Suprapubic skin (tissue), 4 donors: ENCODE results near the gene LRRC8E. TPM values are rescaled to one million over a fixed set of nuclear protein-coding genes. Genes with fewer than 3 reads are reported as not detected.

Source experiments
- DNase-seq, 2 donors: peaks; one replicate each; pipeline ENCODE4 v3.0.0-alpha.2; 2019; ENCODE audit warnings: low spot score in 2 of 2
- H3K27ac ChIP-seq: fragments of 200-600 bp; sonication (generic); one replicate; pipeline ENCODE4 v1.5.1; 2019
- H3K27me3 ChIP-seq: fragments of 200-600 bp; sonication (generic); one replicate; pipeline ENCODE4 v1.5.1; 2019
- H3K36me3 ChIP-seq: fragments of 200-600 bp; sonication (generic); one replicate; pipeline ENCODE4 v1.5.1; 2019
- H3K4me1 ChIP-seq: fragments of 200-600 bp; sonication (generic); one replicate; pipeline ENCODE4 v1.5.1; 2019
- H3K4me3 ChIP-seq: fragments of 200-600 bp; sonication (generic); one replicate; pipeline ENCODE4 v1.5.1; 2019; ENCODE audit warnings: mild to moderate bottlenecking
- H3K9me3 ChIP-seq: fragments of 200-600 bp; sonication (generic); one replicate; pipeline ENCODE4 v1.5.1; 2019
- EP300 ChIP-seq: sonication (generic); formaldehyde crosslinking; IDR thresholded peaks from one replicate; pipeline ENCODE4 v1.6.1; 2017; ENCODE audit warnings: antibody characterized with exemption
- POLR2A ChIP-seq, 2 donors: fragments of 450-650 bp; IDR thresholded peaks; one replicate each; pipeline ENCODE4 v1.6.1; 2017; ENCODE audit warnings: antibody characterized with exemption in 2 of 2, mild to moderate bottlenecking in 2 of 2, moderate library complexity in 2 of 2
- POLR2AphosphoS5 ChIP-seq, 3 donors: sonication (generic); formaldehyde crosslinking; IDR thresholded peaks; one replicate each; pipeline ENCODE4 v1.6.1; 2017; ENCODE audit warnings: antibody characterized with exemption in 3 of 3
- WGBS: methylation state at CpG from one replicate; pipeline ENCODE4 v1.1.5; 2018; 5-methylcytosine and 5-hydroxymethylcytosine counted together
- total RNA-seq, 4 donors: library from RNA; depleted of rRNA; stranded (reverse); fragments of >200 nt; gene quantifications; one replicate each; pipeline ENCODE4 v1.1.0, GENCODE V29; 2016
- TF ChIP-seq, protein P1 (sequence below), 2 donors: fragments of 200-600 bp in 1 of 2; fragments of 450-650 bp in 1 of 2; sonication (generic) in 1 of 2; IDR thresholded peaks; one replicate each; pipeline ENCODE4 v1.5.1; 2016 to 2019; ENCODE audit warnings: antibody characterized with exemption in 2 of 2, mild to moderate bottlenecking in 1 of 2, moderate library complexity in 1 of 2

Gene LRRC8E
- total RNA-seq, 4 donors from 2014 or later, result 15.2 to 41.6 (median 30.9) TPM

DNA sequence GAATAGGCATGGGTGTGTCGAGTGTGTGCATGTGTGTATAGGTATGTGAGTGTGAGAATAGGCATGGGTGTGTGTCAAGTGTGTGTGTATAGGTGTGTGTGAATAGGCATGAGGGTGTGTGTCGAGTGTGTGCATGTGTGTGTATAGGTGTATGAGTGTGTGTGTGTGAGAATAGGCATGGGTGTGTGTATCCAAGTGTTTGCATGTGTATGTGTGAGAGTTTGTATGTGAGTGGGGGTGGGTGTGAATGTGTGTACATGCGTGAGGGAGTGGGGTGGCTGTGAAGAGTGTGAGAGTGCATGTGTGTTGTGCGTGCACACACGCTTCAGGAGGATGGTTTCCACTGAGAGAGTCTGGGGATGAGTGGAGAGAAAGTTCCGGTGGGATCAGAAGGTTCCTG, 44.8 kb upstream of the LRRC8E start:
- Histone ChIP-seq H3K27ac (no peak overlapping the region), H3K9me3 (no peaks in the 10 kb centered on the region), H3K4me3 (no peak overlapping the region), H3K36me3 (peaks cover 2% of the 10 kb centered on the region), H3K4me1 (no peaks in the 10 kb centered on the region), H3K27me3 (no peaks in the 10 kb centered on the region)
- TF ChIP-seq POLR2A (IDR thresholded peaks at IDR 0.05) (no peak), POLR2AphosphoS5 (IDR thresholded peaks at IDR 0.05) (no peak), EP300 (no peak)
- TF ChIP-seq, protein P1, sequence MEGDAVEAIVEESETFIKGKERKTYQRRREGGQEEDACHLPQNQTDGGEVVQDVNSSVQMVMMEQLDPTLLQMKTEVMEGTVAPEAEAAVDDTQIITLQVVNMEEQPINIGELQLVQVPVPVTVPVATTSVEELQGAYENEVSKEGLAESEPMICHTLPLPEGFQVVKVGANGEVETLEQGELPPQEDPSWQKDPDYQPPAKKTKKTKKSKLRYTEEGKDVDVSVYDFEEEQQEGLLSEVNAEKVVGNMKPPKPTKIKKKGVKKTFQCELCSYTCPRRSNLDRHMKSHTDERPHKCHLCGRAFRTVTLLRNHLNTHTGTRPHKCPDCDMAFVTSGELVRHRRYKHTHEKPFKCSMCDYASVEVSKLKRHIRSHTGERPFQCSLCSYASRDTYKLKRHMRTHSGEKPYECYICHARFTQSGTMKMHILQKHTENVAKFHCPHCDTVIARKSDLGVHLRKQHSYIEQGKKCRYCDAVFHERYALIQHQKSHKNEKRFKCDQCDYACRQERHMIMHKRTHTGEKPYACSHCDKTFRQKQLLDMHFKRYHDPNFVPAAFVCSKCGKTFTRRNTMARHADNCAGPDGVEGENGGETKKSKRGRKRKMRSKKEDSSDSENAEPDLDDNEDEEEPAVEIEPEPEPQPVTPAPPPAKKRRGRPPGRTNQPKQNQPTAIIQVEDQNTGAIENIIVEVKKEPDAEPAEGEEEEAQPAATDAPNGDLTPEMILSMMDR (IDR thresholded peaks at IDR 0.05), result no peak
- no peak for DNase-seq
- WGBS, result 87% methylated on average over 6 of the region's 6 CpGs

- WGBS, result 98% methylated on average over 5 of the region's 5 CpGs
- no peaks in the 10 kb centered on the region for H3K4me1 ChIP-seq
- H3K27ac ChIP-seq, result no peak overlapping the region
- H3K9me3 ChIP-seq, result no peaks in the 10 kb centered on the region
- no peak for DNase-seq
- H3K4me3 ChIP-seq, result no peak overlapping the region
- TF ChIP-seq, protein P1 (IDR thresholded peaks at IDR 0.05), result no peak
- TF ChIP-seq POLR2AphosphoS5 (IDR thresholded peaks at IDR 0.05) (no peak), POLR2A (IDR thresholded peaks at IDR 0.05) (no peak), EP300 (no peak)
- H3K27me3 ChIP-seq, result no peaks in the 10 kb centered on the region
- peaks cover 2% of the 10 kb centered on the region for H3K36me3 ChIP-seq
Measured at GRCh38 chr19:7844405-7844804, 43.9 kb upstream of the LRRC8E start.

- DNase-seq, result no peak
- 96% methylated on average over 4 of the region's 10 CpGs for WGBS
Measured at GRCh38 chr19:7844951-7845350, 43.4 kb upstream of the LRRC8E start.

DNA sequence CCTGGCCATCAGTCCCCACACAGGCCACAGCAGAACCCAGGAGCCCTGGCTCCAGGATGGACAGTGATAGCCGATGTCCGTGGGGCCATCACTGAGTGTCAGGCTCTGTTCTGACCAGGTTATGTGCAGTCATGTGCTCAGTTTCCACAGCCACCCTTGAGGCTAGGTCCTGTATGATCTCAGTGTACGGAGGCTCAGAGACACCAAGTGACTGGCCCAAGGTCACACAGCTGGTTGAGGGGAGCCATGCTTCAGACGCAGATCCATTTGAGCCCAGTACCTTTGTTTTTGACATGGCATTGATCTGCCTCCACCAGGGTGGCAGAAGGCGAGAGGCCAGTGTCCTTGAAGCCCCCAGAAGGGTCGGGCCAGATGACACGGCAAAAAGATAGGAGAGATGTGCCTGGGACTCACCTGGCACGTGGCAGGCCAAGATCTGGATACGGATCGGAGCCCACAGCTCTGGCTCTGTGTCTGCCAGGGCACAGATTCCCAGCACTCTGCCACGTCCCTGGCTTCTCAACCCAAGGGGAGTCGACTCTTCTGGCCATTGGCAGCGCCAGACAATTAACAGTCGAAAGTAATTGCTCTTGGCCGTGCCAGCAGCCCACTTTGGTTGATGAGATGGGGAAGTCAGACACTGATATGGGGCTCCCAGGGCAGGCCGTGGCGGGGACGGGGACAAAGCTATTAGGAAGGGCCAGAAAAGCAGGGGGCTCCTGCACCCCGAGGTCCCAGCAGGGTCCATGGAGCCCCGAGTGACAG, 42.7 kb upstream of the LRRC8E start:
- no peak for TF ChIP-seq POLR2AphosphoS5 (IDR thresholded peaks at IDR 0.05)
- TF ChIP-seq, protein P1 (IDR thresholded peaks at IDR 0.05), result no peak
- no peak for TF ChIP-seq EP300
- no peak for TF ChIP-seq POLR2A (IDR thresholded peaks at IDR 0.05)
- no peak for DNase-seq
- WGBS, result 83% methylated on average over 14 of the region's 20 CpGs
- Histone ChIP-seq H3K4me1 (peaks cover 11% of the 10 kb centered on the region), H3K27me3 (no peaks in the 10 kb centered on the region), H3K36me3 (peaks cover 2% of the 10 kb centered on the region), H3K4me3 (no peak overlapping the region), H3K9me3 (no peaks in the 10 kb centered on the region), H3K27ac (no peak overlapping the region)

More at GRCh38 chr19:7844951-7845350, 43.4 kb upstream of the LRRC8E start:
- no peak overlapping the region for H3K4me3 ChIP-seq
- H3K36me3 ChIP-seq, result peaks cover 2% of the 10 kb centered on the region
- H3K27ac ChIP-seq, result no peak overlapping the region
- no peak for TF ChIP-seq EP300
- TF ChIP-seq POLR2AphosphoS5 (IDR thresholded peaks at IDR 0.05), result no peak
- TF ChIP-seq, protein P1 (IDR thresholded peaks at IDR 0.05), result no peak
- TF ChIP-seq POLR2A (IDR thresholded peaks at IDR 0.05), result no peak
- no peaks in the 10 kb centered on the region for H3K27me3 ChIP-seq
- peaks cover 4% of the 10 kb centered on the region for H3K4me1 ChIP-seq
- no peaks in the 10 kb centered on the region for H3K9me3 ChIP-seq

DNA sequence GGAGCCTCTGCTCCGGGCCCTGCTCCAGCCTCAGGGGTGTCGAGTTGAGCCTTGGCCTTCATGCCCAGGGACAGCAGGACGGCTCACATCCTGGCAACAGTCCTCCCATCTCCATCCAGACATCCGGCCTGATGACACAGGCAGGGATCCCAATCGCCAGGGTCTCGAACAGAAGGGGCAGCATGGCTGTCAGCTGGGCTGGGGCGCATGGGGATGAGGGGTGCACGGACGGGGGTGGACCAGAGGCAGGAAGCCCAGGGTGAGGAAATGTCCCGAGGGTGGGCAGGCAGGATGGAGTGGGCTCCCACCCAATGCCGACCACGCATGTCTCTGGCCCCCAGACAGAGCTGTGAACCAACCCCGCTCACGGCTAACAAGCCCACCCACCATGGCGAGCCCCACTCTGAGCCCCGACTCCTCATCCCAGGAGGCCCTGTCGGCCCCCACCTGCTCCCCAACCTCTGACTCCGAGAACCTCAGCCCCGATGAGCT, 42.1 kb upstream of the LRRC8E start:
- Histone ChIP-seq H3K9me3 (no peaks in the 10 kb centered on the region), H3K4me1 (peaks cover 15% of the 10 kb centered on the region), H3K27me3 (no peaks in the 10 kb centered on the region), H3K27ac (no peak overlapping the region), H3K36me3 (peaks cover 2% of the 10 kb centered on the region), H3K4me3 (no peak overlapping the region)
- TF ChIP-seq, protein P1 (IDR thresholded peaks at IDR 0.05), result no peak
- TF ChIP-seq POLR2AphosphoS5 (IDR thresholded peaks at IDR 0.05), result no peak
- TF ChIP-seq EP300, result no peak
- TF ChIP-seq POLR2A (IDR thresholded peaks at IDR 0.05), result no peak
- 100% methylated on average over 8 of the region's 19 CpGs for WGBS
- DNase-seq, result no peak
